ENCODE results near the gene RPH3AL.

RPH3AL gene

GRCh38 chr17:382644-383533 lies 30.3 kb upstream of the RPH3AL start:
- H3K4me3 ChIP-seq (ENCODE audit: low read depth, low read length): no peak overlapping the region
- DNase-seq (ENCODE audit: low read depth): peak; percentile 35
- TF ChIP-seq CTCF (IDR thresholded peaks at IDR 0.05; ENCODE audit: low read depth, low read length) (no peak), MYC (IDR thresholded peaks at IDR 0.05; ENCODE audit: low read depth, low read length) (no peak), POLR2A (IDR thresholded peaks at IDR 0.05; ENCODE audit: extremely low read depth, insufficient read length) (no peak), MAX (IDR thresholded peaks at IDR 0.05; ENCODE audit: low read depth, low read length) (no peak)

- DNase-seq (ENCODE audit: low read depth): no peak
- no peak overlapping the region for H3K4me3 ChIP-seq (ENCODE audit: low read depth, low read length)
- TF ChIP-seq POLR2A (IDR thresholded peaks at IDR 0.05; ENCODE audit: extremely low read depth, insufficient read length): no peak
- TF ChIP-seq MAX (IDR thresholded peaks at IDR 0.05; ENCODE audit: low read depth, low read length): no peak
- no peak for TF ChIP-seq CTCF (IDR thresholded peaks at IDR 0.05; ENCODE audit: low read depth, low read length)
- no peak for TF ChIP-seq MYC (IDR thresholded peaks at IDR 0.05; ENCODE audit: low read depth, low read length)
Measured at GRCh38 chr17:381941-382643, 29.5 kb upstream of the RPH3AL start.

- TF ChIP-seq POLR2A (IDR thresholded peaks at IDR 0.05; ENCODE audit: extremely low read depth, insufficient read length) (no peak), CTCF (IDR thresholded peaks at IDR 0.05; ENCODE audit: low read depth, low read length) (no peak), MAX (IDR thresholded peaks at IDR 0.05; ENCODE audit: low read depth, low read length) (no peak), MYC (IDR thresholded peaks at IDR 0.05; ENCODE audit: low read depth, low read length) (no peak)
- no peak overlapping the region for H3K4me3 ChIP-seq (ENCODE audit: low read depth, low read length)
- no peak for DNase-seq (ENCODE audit: low read depth)
Measured at GRCh38 chr17:381516-381915, 28.9 kb upstream of the RPH3AL start.

GRCh38 chr17:379531-380465 lies 27.2 kb upstream of the RPH3AL start:
- H3K4me3 ChIP-seq (ENCODE audit: low read depth, low read length): no peak overlapping the region
- TF ChIP-seq MAX (IDR thresholded peaks at IDR 0.05; ENCODE audit: low read depth, low read length) (no peak), MYC (IDR thresholded peaks at IDR 0.05; ENCODE audit: low read depth, low read length) (no peak), POLR2A (IDR thresholded peaks at IDR 0.05; ENCODE audit: extremely low read depth, insufficient read length) (no peak), CTCF (IDR thresholded peaks at IDR 0.05; ENCODE audit: low read depth, low read length) (no peak)
- no peak for DNase-seq (ENCODE audit: low read depth)

- DNase-seq (ENCODE audit: low read depth): no peak
- no peak for TF ChIP-seq MAX (IDR thresholded peaks at IDR 0.05; ENCODE audit: low read depth, low read length)
- no peak overlapping the region for H3K4me3 ChIP-seq (ENCODE audit: low read depth, low read length)
Measured at GRCh38 chr17:378068-378467, 25.5 kb upstream of the RPH3AL start.

Measured in NB4 (cell line).